Kidney epithelial cell (primary cell): ENCODE data around the gene SPNS2. TPM values are rescaled to one million over a fixed set of nuclear protein-coding genes. Genes with fewer than 3 reads are reported as not detected.
"Not testable (repeated sequence)": the region's sequence is repeated elsewhere in the genome, so short reads cannot be mapped to it uniquely, and the experiment has no call there.

Experiments used
- DNase-seq: peaks from one replicate; pipeline ENCODE4 v3.0.0-alpha.2; 2010; ENCODE audit warnings: low read depth
- H3K27me3 ChIP-seq: 2 replicates; pipeline ENCODE4 v1.6.0; 2011; ENCODE audit warnings: low read length; ENCODE audit not compliant: control insufficient read depth, insufficient read depth
- H3K36me3 ChIP-seq: 2 replicates; pipeline ENCODE4 v1.5.1; 2011; ENCODE audit warnings: low read length; ENCODE audit not compliant: control insufficient read depth, insufficient read depth
- H3K4me3 ChIP-seq: 2 replicates; pipeline ENCODE4 v1.5.1; 2011; ENCODE audit warnings: low read depth, mild to moderate bottlenecking, control low read depth, low read length
- total RNA-seq: library from RNA; depleted of rRNA; stranded (reverse); fragments of >200 nt; gene quantifications from 2 replicates; pipeline ENCODE4 v1.2.3, GENCODE V29; 2015
- TF ChIP-seq, protein P1 (sequence below): IDR thresholded peaks from 2 replicates; pipeline ENCODE4 v1.5.1; 2011; ENCODE audit warnings: mild to moderate bottlenecking, moderate library complexity, low read length, control low read depth, inconsistent platforms; ENCODE audit not compliant: insufficient read depth, poor library complexity, severe bottlenecking

Gene SPNS2
- total RNA-seq, 1 donor from 2014 or later: 47.3 TPM

DNA sequence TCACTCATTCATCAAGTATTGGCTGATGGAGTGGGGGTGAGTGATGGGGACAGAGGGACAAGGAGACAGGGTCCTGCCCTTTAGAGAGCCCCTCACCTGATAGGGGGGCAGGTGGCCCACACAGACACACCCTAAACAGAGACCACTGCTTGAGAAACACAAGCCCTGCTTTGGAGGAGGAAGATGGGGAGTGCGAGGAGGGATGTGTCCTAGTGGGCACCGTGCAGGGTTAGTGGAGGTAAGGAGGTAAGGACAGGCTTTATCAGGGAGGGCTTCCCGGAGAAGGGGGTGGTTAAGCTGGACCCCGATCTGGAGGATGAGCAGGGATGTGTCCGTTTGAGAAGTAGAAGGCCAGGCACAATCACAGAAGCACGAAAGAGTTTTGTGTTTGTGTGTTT lies 77.5 kb downstream of the SPNS2 start:
- peaks cover 42% of the 10 kb centered on the region for H3K27me3 ChIP-seq
- DNase-seq: no peak
- H3K4me3 ChIP-seq: no peak overlapping the region
- TF ChIP-seq, protein P1, sequence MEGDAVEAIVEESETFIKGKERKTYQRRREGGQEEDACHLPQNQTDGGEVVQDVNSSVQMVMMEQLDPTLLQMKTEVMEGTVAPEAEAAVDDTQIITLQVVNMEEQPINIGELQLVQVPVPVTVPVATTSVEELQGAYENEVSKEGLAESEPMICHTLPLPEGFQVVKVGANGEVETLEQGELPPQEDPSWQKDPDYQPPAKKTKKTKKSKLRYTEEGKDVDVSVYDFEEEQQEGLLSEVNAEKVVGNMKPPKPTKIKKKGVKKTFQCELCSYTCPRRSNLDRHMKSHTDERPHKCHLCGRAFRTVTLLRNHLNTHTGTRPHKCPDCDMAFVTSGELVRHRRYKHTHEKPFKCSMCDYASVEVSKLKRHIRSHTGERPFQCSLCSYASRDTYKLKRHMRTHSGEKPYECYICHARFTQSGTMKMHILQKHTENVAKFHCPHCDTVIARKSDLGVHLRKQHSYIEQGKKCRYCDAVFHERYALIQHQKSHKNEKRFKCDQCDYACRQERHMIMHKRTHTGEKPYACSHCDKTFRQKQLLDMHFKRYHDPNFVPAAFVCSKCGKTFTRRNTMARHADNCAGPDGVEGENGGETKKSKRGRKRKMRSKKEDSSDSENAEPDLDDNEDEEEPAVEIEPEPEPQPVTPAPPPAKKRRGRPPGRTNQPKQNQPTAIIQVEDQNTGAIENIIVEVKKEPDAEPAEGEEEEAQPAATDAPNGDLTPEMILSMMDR: no peak
- no peaks in the 10 kb centered on the region for H3K36me3 ChIP-seq

DNA sequence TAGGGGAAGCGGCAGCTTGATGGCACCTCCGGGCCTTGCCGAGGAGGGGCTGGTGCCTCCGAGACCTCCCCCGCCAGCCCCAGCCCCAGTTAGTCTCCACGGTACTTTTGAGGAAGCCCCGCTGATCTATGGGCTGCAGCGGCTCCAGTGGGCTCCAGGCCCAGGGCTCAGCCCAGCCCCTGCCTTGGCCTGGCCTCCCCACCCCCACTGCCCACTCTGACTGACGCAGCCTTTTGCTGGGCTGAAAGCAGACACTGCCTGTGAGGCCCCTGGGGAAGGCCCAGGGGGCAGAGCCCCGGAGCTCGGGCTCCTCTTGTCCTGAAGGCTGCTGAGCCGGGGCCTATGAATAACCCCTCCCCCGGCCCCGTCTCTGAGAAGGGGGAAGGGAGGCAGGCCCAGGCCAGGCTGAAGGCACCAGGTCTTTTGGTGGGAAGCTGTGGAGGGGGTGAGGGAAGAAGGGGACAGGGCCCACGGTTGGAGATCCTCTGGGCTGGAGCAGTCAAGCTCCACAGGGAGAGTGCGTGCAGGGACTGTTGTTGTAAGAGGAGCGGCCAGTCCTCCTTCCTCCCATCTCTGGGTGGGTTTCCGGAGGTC lies 78.1 kb downstream of the SPNS2 start:
- TF ChIP-seq, protein P1: no peak
- H3K27me3 ChIP-seq: peaks cover 43% of the 10 kb centered on the region

DNA sequence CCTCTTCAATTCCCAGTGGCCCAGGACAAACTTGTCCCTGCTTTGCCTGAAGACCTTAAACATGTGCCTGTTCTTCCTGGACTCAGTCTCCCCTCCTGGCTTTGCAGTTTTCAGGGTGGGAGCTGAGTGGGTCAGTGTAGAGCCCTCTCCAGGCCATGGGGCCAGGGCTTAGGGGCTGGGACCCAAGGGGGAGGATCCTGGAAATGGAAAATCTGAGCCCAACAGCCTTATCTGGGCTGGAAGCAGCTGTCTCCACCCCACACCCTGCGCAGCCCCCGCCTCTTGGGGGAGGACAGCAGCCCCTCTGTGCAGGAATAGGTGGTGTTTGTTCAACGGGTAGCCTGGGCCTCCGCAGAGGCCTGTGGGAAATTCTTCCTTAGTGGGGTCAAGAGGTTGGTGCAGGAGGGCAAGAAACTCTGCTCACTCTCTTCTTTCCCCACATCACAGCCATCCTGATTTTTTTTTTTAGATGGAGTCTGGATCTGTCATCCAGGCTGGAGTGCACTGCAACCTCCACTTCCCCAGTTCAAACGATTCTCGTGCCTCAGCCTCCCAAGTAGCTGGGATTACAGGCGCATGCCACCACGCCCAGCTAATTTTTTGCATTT lies 78.8 kb downstream of the SPNS2 start:
- Histone ChIP-seq H3K36me3 (no peaks in the 10 kb centered on the region), H3K27me3 (peaks cover 50% of the 10 kb centered on the region), H3K4me3 (no peak overlapping the region)
- no peak for DNase-seq
- TF ChIP-seq, protein P1: no peak

More for the DNA sequence above, 78.1 kb downstream of the SPNS2 start:
- no peak overlapping the region for H3K4me3 ChIP-seq
- no peaks in the 10 kb centered on the region for H3K36me3 ChIP-seq
- DNase-seq: no peak

DNA sequence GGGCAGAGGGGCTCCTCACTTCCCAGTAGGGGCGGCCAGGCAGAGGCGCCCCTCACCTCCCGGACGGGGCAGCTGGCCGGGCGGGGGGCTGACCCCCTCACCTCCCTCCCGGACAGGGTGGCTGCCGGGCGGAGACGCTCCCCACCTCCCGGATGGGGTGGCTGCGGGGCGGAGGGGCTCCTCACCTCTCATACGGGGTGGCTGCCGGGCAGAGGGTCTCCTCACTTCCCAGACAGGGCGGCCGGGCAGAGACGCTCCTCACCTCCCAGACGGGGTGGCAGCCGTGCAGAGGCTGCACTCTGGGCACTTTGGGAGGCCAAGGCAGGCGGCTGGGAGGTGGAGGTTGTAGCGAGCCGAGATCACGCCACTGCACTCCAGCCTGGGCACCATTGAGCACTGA lies 79.7 kb downstream of the SPNS2 start:
- not testable (repeated sequence) for H3K36me3 ChIP-seq, H3K4me3 ChIP-seq, DNase-seq
- peaks cover 58% of the 10 kb centered on the region for H3K27me3 ChIP-seq

DNA sequence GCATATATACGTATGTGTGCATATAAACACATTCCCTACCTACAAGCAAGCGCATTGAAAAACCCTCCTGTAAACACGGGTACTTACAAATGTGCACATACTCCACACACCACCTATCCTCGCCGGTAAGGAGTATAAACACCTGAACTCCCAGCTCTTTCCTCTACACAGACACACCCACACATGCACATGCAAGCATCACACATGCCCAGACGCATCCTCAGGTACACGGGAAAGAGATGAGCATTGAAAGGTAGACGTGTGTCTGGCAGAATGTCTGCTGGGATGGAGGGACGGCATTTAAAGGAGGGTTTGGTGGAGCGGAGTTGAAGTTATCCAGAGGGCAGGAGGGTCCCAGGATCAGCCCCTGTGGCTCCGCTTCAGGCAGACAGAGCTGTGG lies 81.0 kb downstream of the SPNS2 start:
- Histone ChIP-seq H3K36me3 (no peaks in the 10 kb centered on the region), H3K27me3 (peaks cover 61% of the 10 kb centered on the region), H3K4me3 (no peak overlapping the region)
- TF ChIP-seq, protein P1: no peak
- DNase-seq: no peak

DNA sequence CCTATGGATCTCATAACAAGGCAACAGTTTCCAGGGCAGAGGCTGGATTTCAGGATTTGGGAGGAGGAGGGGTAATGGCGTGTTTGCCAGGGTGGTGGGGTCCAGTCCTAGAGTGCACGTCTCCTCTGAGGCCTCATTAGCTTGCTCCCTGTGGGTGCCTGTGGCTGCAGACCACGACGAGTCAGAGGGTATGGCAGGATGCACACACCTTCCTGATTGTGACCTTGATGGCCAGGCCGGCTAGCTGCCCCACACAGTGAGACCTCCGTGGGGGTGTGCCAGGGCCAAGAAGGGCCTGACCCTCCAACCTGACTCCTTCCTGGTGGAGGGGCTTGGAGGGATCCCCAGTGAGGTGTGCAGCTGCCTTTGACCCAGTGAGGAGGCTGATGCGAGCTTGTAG lies 81.6 kb downstream of the SPNS2 start:
- TF ChIP-seq, protein P1: no peak

More for the DNA sequence above, 81.6 kb downstream of the SPNS2 start:
- Histone ChIP-seq H3K36me3 (no peaks in the 10 kb centered on the region), H3K4me3 (no peak overlapping the region), H3K27me3 (peaks cover 61% of the 10 kb centered on the region)
- DNase-seq: no peak
